Large intestine (tissue), 3 donors: Measurements from ENCODE around the gene SIPA1L3. TPM values are rescaled to one million over a fixed set of nuclear protein-coding genes. Genes with fewer than 3 reads are reported as not detected.

Experiments
- DNase-seq, 2 donors: peaks; one replicate each; pipeline versions ENCODE4 v3.0.0 to v3.0.0-alpha.2; 2013
- H3K27ac ChIP-seq: one replicate; pipeline ENCODE4 v1.5.1; 2013; ENCODE audit warnings: low read length
- H3K27me3 ChIP-seq: 2 replicates; pipeline ENCODE4 v1.6.1; 2013; ENCODE audit warnings: low read length; ENCODE audit not compliant: control insufficient read depth, insufficient read depth
- H3K36me3 ChIP-seq: 2 replicates; pipeline ENCODE4 v1.6.1; 2013; ENCODE audit warnings: low read length; ENCODE audit not compliant: control insufficient read depth, insufficient read depth
- H3K4me1 ChIP-seq: one replicate; pipeline ENCODE4 v1.6.1; 2013; ENCODE audit warnings: low read length; ENCODE audit not compliant: control insufficient read depth, insufficient read depth
- H3K4me3 ChIP-seq: one replicate; pipeline ENCODE4 v1.5.1; 2013; ENCODE audit warnings: low read length
- H3K9me3 ChIP-seq: one replicate; pipeline ENCODE4 v1.6.1; 2013; ENCODE audit warnings: mild to moderate bottlenecking, low read depth, low read length, moderate library complexity; ENCODE audit not compliant: control insufficient read depth
- whole genome bisulfite sequencing: methylation state at CpG from one replicate; pipeline ENCODE4 v1.1.5; 2013; ENCODE audit warnings: low lambda C conversion rate; ENCODE audit not compliant: insufficient coverage; 5-methylcytosine and 5-hydroxymethylcytosine counted together
- polyA plus RNA-seq: library from polyadenylated mRNA; unstranded; fragments of 120-200 nt; gene quantifications from one replicate; pipeline ENCODE4 v1.2.1, GENCODE V29; 2013

The SIPA1L3 gene
- polyA plus RNA-seq, 1 donor: 70.0 TPM

GRCh38 chr19:37982655-37983054 lies 75.6 kb downstream of the SIPA1L3 start:
- H3K4me1 ChIP-seq: peaks cover 46% of the 10 kb centered on the region
- H3K9me3 ChIP-seq: no peaks in the 10 kb centered on the region
- H3K27ac ChIP-seq: peak overlapping the region; percentile 78
- no peaks in the 10 kb centered on the region for H3K27me3 ChIP-seq
- H3K4me3 ChIP-seq: no peak overlapping the region
- WGBS: no CpG with 5 or more reads among the region's 5 CpGs
- DNase-seq: no peak
- H3K36me3 ChIP-seq: no peaks in the 10 kb centered on the region

DNA sequence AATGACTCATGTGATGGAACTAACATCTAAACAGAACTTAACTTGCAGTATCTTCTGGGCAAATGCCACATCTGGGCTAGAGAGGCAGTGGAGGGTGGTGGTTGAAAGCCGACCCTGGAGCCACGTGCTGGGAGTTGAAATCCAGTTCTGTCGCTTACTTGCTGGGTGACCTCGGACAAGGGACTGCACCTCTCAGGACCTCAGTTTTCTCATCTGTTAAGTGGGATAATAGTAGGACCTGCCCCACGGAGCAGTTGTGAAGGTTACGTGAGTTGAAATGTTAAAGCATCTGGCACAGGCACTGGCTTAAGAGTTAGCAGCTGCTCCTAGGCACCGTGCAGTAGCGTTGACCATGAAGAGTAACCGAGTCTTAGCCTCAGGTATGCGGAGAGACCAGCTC lies 76.1 kb downstream of the SIPA1L3 start:
- no peaks in the 10 kb centered on the region for H3K27me3 ChIP-seq
- no peak for DNase-seq
- H3K9me3 ChIP-seq: no peaks in the 10 kb centered on the region
- WGBS: no CpG with 5 or more reads among the region's 10 CpGs
- H3K36me3 ChIP-seq: no peaks in the 10 kb centered on the region
- H3K4me3 ChIP-seq: no peak overlapping the region
- peaks cover 51% of the 10 kb centered on the region for H3K4me1 ChIP-seq
- no peak overlapping the region for H3K27ac ChIP-seq

DNA sequence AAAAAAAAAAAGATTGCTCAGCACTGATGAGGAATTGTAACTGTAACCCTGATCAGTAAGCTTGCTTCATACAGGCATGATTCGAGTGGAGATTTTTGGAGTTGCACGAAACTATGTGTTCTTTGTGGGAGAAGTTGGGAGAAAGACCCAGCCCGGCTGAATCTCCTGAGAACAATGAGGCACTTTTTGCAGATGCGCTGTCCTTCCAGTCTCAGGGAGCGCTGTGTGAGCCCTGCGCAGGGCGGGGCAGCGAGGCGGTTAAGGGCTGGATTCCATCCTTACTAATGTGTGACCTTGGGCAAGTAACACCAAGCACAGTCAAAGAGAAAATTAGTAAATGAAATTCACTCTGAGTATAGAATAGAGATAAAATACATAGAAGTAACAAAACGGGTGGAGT lies 76.9 kb downstream of the SIPA1L3 start:
- no CpG with 5 or more reads among the region's 10 CpGs for WGBS
- Histone ChIP-seq H3K27ac (no peak overlapping the region), H3K4me1 (peaks cover 53% of the 10 kb centered on the region), H3K27me3 (no peaks in the 10 kb centered on the region), H3K9me3 (no peaks in the 10 kb centered on the region), H3K36me3 (no peaks in the 10 kb centered on the region), H3K4me3 (no peak overlapping the region)
- no peak for DNase-seq

GRCh38 chr19:37986048-37986750 lies 79.2 kb downstream of the SIPA1L3 start:
- H3K27ac ChIP-seq: no peak overlapping the region

GRCh38 chr19:37987356-37988332 lies 80.6 kb downstream of the SIPA1L3 start:
- H3K9me3 ChIP-seq: no peaks in the 10 kb centered on the region
- DNase-seq: peak in 1 of 2 donors; percentile 56
- no peaks in the 10 kb centered on the region for H3K27me3 ChIP-seq
- no peaks in the 10 kb centered on the region for H3K36me3 ChIP-seq
- peak overlapping the region; percentile 16 for H3K27ac ChIP-seq
- H3K4me1 ChIP-seq: peaks cover 31% of the 10 kb centered on the region
- H3K4me3 ChIP-seq: no peak overlapping the region
- 100% methylated on average over 1 of the region's 12 CpGs for WGBS

More at GRCh38 chr19:37986048-37986750, 79.2 kb downstream of the SIPA1L3 start:
- H3K4me3 ChIP-seq: no peak overlapping the region
- H3K4me1 ChIP-seq: peaks cover 41% of the 10 kb centered on the region
- H3K9me3 ChIP-seq: no peaks in the 10 kb centered on the region
- no peaks in the 10 kb centered on the region for H3K36me3 ChIP-seq
- no peak for DNase-seq
- no peaks in the 10 kb centered on the region for H3K27me3 ChIP-seq
- no CpG with 5 or more reads among the region's 10 CpGs for WGBS

DNA sequence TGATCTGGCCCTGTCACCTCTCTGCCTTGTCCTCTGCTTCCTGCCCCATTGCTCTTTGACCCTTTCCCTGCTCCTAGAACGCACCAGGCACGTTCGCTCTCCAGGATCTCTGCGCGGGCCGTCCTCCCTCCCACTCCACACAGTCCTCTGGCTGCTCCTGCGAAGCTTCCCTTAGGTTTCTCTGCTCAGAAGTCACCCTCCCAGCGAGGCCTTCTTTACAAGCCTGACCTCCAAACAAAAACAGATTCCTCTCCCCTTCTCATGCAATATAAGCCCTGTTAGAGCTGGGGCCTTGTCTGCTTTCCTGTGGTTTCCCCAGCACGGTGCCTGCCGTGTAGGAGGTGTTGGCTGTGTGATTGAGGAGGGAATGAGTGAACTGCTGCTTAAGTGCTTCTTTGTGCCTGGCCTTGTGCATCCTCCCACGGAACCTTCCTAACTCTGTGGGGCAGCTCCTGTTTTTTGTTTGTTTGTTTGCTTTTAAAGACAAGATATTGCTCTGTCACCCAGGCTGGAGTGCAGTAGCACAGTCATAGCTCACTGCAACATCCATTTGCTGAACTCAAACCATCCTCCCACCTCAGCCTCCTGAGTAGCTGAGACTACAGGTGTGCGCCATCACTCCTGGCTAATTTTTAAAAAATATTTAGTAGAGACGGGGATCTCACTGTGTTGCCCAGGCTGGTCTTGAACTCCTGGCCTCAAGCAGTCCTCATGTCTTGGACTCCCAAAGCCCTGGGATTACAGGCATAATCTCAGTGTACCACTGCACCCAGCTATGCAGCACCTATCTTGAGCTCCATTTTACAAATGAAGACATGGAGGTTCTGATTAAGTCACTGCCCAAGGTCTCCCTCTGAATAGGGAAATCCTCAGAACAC lies 82.0 kb downstream of the SIPA1L3 start:
- H3K4me1 ChIP-seq: peaks cover 28% of the 10 kb centered on the region
- H3K27me3 ChIP-seq: no peaks in the 10 kb centered on the region
- WGBS: no CpG with 5 or more reads among the region's 13 CpGs
- no peak overlapping the region for H3K27ac ChIP-seq
- H3K9me3 ChIP-seq: no peaks in the 10 kb centered on the region
- H3K4me3 ChIP-seq: no peak overlapping the region
- DNase-seq: peak in 1 of 2 donors; percentile 71
- peaks cover 2% of the 10 kb centered on the region for H3K36me3 ChIP-seq

DNA sequence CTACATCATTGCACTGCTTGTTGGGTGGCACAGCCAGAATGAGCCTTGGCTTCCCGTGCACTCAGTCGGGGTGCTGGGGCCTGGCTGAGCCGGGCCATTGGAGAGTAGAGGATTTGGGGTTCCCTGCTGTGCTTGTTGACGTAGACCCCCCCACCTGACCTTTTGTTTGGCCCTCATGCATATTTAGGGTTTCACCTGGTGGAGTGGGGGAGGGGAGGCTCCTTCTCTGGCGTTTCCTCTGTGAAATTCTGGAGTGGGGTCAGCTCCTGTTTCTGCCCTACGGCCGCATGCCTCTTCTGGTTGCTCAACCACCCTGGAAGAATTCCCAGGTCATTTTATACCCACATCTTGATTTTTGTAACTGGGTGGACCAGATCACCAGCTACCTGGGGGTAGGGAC lies 82.8 kb downstream of the SIPA1L3 start:
- no peaks in the 10 kb centered on the region for H3K27me3 ChIP-seq
- no CpG with 5 or more reads among the region's 7 CpGs for WGBS
- H3K4me3 ChIP-seq: no peak overlapping the region
- H3K9me3 ChIP-seq: no peaks in the 10 kb centered on the region
- no peak for DNase-seq
- H3K36me3 ChIP-seq: peaks cover 9% of the 10 kb centered on the region
- peaks cover 28% of the 10 kb centered on the region for H3K4me1 ChIP-seq
- no peak overlapping the region for H3K27ac ChIP-seq

GRCh38 chr19:37990362-37990761 lies 83.4 kb downstream of the SIPA1L3 start:
- no peak for DNase-seq
- no CpG with 5 or more reads among the region's 10 CpGs for WGBS
- Histone ChIP-seq H3K27me3 (no peaks in the 10 kb centered on the region), H3K9me3 (no peaks in the 10 kb centered on the region), H3K4me3 (no peak overlapping the region), H3K36me3 (peaks cover 15% of the 10 kb centered on the region), H3K27ac (no peak overlapping the region), H3K4me1 (peaks cover 28% of the 10 kb centered on the region)

DNA sequence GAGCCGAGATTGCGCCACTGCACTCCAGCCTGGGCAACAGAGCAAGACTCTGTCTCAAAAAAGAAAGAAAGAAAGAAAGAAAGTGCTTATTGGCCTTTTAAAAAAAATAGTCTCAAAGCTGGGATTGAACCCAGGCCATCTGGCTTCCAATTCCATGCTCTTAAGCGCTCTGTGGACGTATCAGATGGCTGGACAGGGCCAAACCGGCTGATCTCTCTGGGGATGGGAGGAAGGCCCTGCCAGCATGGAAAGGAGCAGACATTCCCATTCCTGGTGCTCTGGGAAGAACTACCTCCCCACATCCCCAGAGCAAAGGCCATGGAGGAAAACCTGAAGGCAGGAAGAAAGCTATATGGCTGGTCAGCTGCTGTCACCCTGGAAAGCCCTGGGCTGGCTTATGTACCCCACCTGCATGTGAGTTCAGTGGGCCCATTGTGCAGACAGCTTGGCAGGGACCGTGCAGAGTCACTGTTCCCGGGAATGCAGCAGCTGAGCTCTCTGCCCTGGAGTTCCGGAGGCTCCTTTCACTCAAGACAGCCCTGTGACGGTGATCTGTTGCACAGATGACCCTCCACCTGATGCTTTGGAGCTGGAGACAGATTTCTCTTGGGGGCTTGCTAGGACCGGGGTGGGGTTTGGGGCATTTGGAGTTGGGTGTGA lies 84.3 kb downstream of the SIPA1L3 start:
- H3K27me3 ChIP-seq: no peaks in the 10 kb centered on the region
- no peaks in the 10 kb centered on the region for H3K9me3 ChIP-seq
- H3K36me3 ChIP-seq: peaks cover 17% of the 10 kb centered on the region
- DNase-seq: no peak
- WGBS: 100% methylated on average over 2 of the region's 10 CpGs
- no peak overlapping the region for H3K27ac ChIP-seq
- H3K4me1 ChIP-seq: peaks cover 27% of the 10 kb centered on the region
- H3K4me3 ChIP-seq: no peak overlapping the region
